HEK293T (cell line): ENCODE results near the gene SMC2.

Source experiments
- CTCF ChIA-PET: fragments of 350-600 bp; formaldehyde crosslinking; extraction: SDS; loops from one replicate; lab custom pipeline; 2021; ENCODE audit warnings: antibody characterized with exemption, inconsistent platforms; lab: Yijun Ruan, JAX
- POLR2A ChIA-PET: fragments of 350-600 bp; formaldehyde crosslinking; extraction: SDS; loops from one replicate; lab custom pipeline; 2020; ENCODE audit warnings: antibody characterized with exemption, inconsistent platforms; lab: Yijun Ruan, JAX
- DNase-seq: peaks from one replicate; pipeline ENCODE4 v3.0.0; 2012; ENCODE audit warnings: mixed read lengths; ENCODE audit errors: extremely low spot score
- ARNT ChIP-seq: fragments of 450-650 bp; IDR thresholded peaks from 2 replicates; pipeline ENCODE4 v1.6.1; 2017; ENCODE audit warnings: mild to moderate bottlenecking
- BHLHE40 ChIP-seq: fragments of 450-650 bp; IDR thresholded peaks from 2 replicates; pipeline ENCODE4 v1.6.1; 2016; ENCODE audit warnings: mild to moderate bottlenecking, moderate library complexity, borderline replicate concordance
- CTBP1 ChIP-seq: fragments of 450-650 bp; IDR thresholded peaks from 2 replicates; pipeline ENCODE4 v1.6.1; 2016; ENCODE audit warnings: borderline replicate concordance
- ELF4 ChIP-seq: fragments of 450-650 bp; IDR thresholded peaks from 2 replicates; pipeline ENCODE4 v1.6.1; 2017; ENCODE audit warnings: antibody characterized with exemption
- FOXA1 ChIP-seq: fragments of 450-650 bp; IDR thresholded peaks from 2 replicates; pipeline ENCODE4 v1.6.1; 2016; ENCODE audit warnings: mild to moderate bottlenecking
- FOXK2 ChIP-seq: fragments of 450-650 bp; IDR thresholded peaks from 2 replicates; pipeline ENCODE4 v1.6.1; 2016; ENCODE audit warnings: mild to moderate bottlenecking
- FOXM1 ChIP-seq: fragments of 450-650 bp; IDR thresholded peaks from 2 replicates; pipeline ENCODE4 v1.6.1; 2017; ENCODE audit warnings: mild to moderate bottlenecking, borderline replicate concordance
- HDGF ChIP-seq: fragments of 450-650 bp; IDR thresholded peaks from 2 replicates; pipeline ENCODE4 v1.6.1; 2017; ENCODE audit warnings: antibody characterized with exemption, borderline replicate concordance
- L3MBTL2 ChIP-seq: fragments of 450-650 bp; conservative IDR thresholded peaks from 2 replicates; pipeline ENCODE4 v1.6.1; 2016; ENCODE audit warnings: mild to moderate bottlenecking
- LEF1 ChIP-seq: fragments of 450-650 bp; IDR thresholded peaks from 2 replicates; pipeline ENCODE4 v1.6.1; 2017; ENCODE audit warnings: mild to moderate bottlenecking, borderline replicate concordance
- NFRKB ChIP-seq: fragments of 450-650 bp; IDR thresholded peaks from 2 replicates; pipeline ENCODE4 v1.6.1; 2016; ENCODE audit warnings: mild to moderate bottlenecking, moderate library complexity
- SP1 ChIP-seq: fragments of 450-650 bp; IDR thresholded peaks from 2 replicates; pipeline ENCODE4 v1.6.1; 2017
- SUZ12 ChIP-seq: fragments of 450-650 bp; IDR thresholded peaks from 2 replicates; pipeline ENCODE4 v1.6.1; 2016; ENCODE audit warnings: mild to moderate bottlenecking
- TARDBP ChIP-seq: fragments of 450-650 bp; IDR thresholded peaks from 2 replicates; pipeline ENCODE4 v1.6.1; 2016
- ZNF384 ChIP-seq: fragments of 450-650 bp; IDR thresholded peaks from 2 replicates; pipeline ENCODE4 v1.6.1; 2016
- TF ChIP-seq, protein P1 (sequence below): fragments of 450-650 bp; IDR thresholded peaks from 2 replicates; pipeline ENCODE4 v1.6.1; 2016

The SMC2 gene

DNA sequence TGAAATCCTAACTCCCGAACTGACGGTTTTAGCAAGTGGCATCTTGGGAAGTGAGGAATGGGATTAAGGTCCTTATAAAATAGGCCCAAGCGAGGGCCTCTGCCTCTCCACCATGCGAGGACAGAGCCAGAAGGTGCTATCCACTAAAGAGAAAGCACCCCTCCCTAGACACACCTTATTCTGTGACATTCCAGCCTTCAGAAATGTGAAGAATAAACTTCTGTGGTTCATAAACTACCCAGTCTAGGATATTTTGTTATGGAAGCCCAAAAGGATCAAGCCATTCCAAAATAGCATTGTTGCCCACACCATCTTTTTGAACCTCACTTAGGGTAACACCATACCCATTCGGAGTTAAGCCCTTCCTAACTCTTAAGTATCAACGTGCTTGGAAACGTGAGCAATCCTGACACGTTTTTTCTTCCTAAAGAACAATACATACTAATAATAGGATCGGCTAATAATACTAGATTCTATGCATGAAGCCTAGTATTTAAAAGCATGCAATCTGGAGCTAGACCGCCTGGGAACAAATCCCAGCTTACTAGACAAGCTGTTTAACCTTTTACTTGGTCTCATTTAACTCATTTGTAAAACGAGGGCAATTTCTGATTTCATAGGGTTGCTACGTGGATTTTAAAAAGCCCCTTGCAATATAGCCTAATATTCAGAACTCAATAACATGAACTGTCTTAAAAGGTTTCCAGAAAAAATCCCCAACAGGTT, 1.1 kb upstream of the SMC2 start:
- DNase-seq: no peak
- ChIA-PET POLR2A (interaction anchor here (0.7 to 2.0 kb wide), 4 partner anchors 7 to 27 kb away, joined by 3 to 12 read pairs (median 4); no protein-coding TSS in a partner anchor), CTCF (no interaction called here)
- no peak for TF ChIP-seq FOXK2
- TF ChIP-seq ELF4: no peak
- TF ChIP-seq ARNT: no peak
- no peak for TF ChIP-seq L3MBTL2
- TF ChIP-seq FOXM1: no peak
- no peak for TF ChIP-seq LEF1
- no peak for TF ChIP-seq BHLHE40
- no peak for TF ChIP-seq TARDBP

- TF ChIP-seq ZNF384 (no peak), FOXK2 (no peak), TARDBP (no peak), CTBP1 (no peak), NFRKB (no peak), L3MBTL2 (no peak), HDGF (no peak), BHLHE40 (no peak), ARNT (no peak), SP1 (no peak), FOXA1 (no peak), SUZ12 (no peak), LEF1 (no peak), ELF4 (no peak), FOXM1 (no peak)
- TF ChIP-seq, protein P1, sequence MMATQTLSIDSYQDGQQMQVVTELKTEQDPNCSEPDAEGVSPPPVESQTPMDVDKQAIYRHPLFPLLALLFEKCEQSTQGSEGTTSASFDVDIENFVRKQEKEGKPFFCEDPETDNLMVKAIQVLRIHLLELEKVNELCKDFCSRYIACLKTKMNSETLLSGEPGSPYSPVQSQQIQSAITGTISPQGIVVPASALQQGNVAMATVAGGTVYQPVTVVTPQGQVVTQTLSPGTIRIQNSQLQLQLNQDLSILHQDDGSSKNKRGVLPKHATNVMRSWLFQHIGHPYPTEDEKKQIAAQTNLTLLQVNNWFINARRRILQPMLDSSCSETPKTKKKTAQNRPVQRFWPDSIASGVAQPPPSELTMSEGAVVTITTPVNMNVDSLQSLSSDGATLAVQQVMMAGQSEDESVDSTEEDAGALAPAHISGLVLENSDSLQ: no peak
- DNase-seq: no peak
- CTCF ChIA-PET: no interaction called here
- POLR2A ChIA-PET: interaction anchor here (0.6 to 2.0 kb wide), 3 partner anchors 9 to 581 kb away, joined by 3 to 12 read pairs (median 5); no protein-coding TSS in a partner anchor
These were observed 466 bp downstream of the SMC2 start for GRCh38 chr9:104094534-104095015.

- TF ChIP-seq TARDBP: no peak
- no peak for TF ChIP-seq CTBP1
- TF ChIP-seq NFRKB: no peak
- TF ChIP-seq FOXA1: no peak
- TF ChIP-seq BHLHE40: no peak
- TF ChIP-seq ARNT: no peak
- TF ChIP-seq HDGF: no peak
- TF ChIP-seq SP1: no peak
- TF ChIP-seq SUZ12: no peak
- TF ChIP-seq ELF4: no peak
- no peak for TF ChIP-seq FOXK2
- no peak for TF ChIP-seq LEF1
- TF ChIP-seq L3MBTL2: no peak
- TF ChIP-seq FOXM1: no peak
- no peak for TF ChIP-seq ZNF384
- TF ChIP-seq, protein P1: no peak
- CTCF ChIA-PET: no interaction called here
- DNase-seq: no peak
- POLR2A ChIA-PET: no interaction called here
These were observed 5.5 kb downstream of the SMC2 start for GRCh38 chr9:104099630-104100029.

DNA sequence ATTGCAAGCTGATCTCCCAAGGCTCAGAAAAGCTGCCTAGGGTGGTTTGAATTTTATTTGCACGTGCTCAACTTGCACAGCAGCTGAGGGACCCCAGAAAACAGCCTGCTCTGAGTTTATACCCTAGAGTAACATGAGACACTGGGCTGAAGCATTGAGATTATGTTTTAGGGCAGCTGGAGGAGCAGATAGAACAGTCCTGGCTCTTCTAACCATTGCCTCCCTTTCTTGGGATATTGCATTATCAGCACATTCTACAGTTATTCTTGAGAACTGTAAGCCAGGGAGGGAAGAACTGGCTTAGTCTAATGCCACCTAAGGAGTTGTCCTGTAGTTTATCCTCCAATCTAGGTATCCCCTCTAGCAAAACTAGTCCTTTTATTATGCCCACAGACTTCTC, 10.3 kb downstream of the SMC2 start:
- ChIA-PET POLR2A (interaction anchor here (2.8 kb wide), 1 partner anchor 11 kb away, joined by 12 read pairs; the partner anchor contains the start of gene SMC2), CTCF (no interaction called here)
- TF ChIP-seq FOXK2: no peak
- TF ChIP-seq ZNF384: no peak
- TF ChIP-seq LEF1: no peak
- no peak for TF ChIP-seq BHLHE40
- TF ChIP-seq ARNT: no peak
- TF ChIP-seq, protein P1: no peak
- no peak for TF ChIP-seq NFRKB
- no peak for TF ChIP-seq SUZ12
- TF ChIP-seq FOXM1: no peak
- no peak for TF ChIP-seq ELF4
- no peak for TF ChIP-seq SP1
- no peak for TF ChIP-seq CTBP1
- no peak for TF ChIP-seq TARDBP
- no peak for TF ChIP-seq FOXA1
- TF ChIP-seq HDGF: no peak
- DNase-seq: no peak

- POLR2A ChIA-PET: no interaction called here
- DNase-seq: no peak
- TF ChIP-seq FOXA1 (no peak), SP1 (no peak), L3MBTL2 (no peak), TARDBP (no peak), LEF1 (no peak), HDGF (no peak), CTBP1 (no peak), FOXK2 (no peak), FOXM1 (no peak), BHLHE40 (no peak), NFRKB (no peak), ZNF384 (no peak), ARNT (no peak), SUZ12 (no peak), ELF4 (no peak)
- TF ChIP-seq, protein P1: no peak
- CTCF ChIA-PET: no interaction called here
These were observed 13.7 kb downstream of the SMC2 start for GRCh38 chr9:104107799-104108198.
